GM12873 (cell line): Measurements from ENCODE around the gene PI4K2A.

ENCODE experiments used
- CTCF ChIP-seq: IDR thresholded peaks from 2 replicates; pipeline ENCODE4 v1.5.1; 2012; ENCODE audit warnings: low read depth, mild to moderate bottlenecking, moderate library complexity, low read length, control low read depth; ENCODE audit not compliant: insufficient read depth; ENCODE audit errors: missing control alignments

The PI4K2A gene

GRCh38 chr10:97599272-97599619 is 41.2 kb upstream of the PI4K2A start:
- no peak for TF ChIP-seq CTCF

GRCh38 chr10:97600616-97601015 is 39.9 kb upstream of the PI4K2A start:
- TF ChIP-seq CTCF: no peak

- TF ChIP-seq CTCF: no peak
Measured at GRCh38 chr10:97601268-97602215, 38.9 kb upstream of the PI4K2A start.

GRCh38 chr10:97607095-97607636 is 33.3 kb upstream of the PI4K2A start:
- TF ChIP-seq CTCF: no peak

DNA sequence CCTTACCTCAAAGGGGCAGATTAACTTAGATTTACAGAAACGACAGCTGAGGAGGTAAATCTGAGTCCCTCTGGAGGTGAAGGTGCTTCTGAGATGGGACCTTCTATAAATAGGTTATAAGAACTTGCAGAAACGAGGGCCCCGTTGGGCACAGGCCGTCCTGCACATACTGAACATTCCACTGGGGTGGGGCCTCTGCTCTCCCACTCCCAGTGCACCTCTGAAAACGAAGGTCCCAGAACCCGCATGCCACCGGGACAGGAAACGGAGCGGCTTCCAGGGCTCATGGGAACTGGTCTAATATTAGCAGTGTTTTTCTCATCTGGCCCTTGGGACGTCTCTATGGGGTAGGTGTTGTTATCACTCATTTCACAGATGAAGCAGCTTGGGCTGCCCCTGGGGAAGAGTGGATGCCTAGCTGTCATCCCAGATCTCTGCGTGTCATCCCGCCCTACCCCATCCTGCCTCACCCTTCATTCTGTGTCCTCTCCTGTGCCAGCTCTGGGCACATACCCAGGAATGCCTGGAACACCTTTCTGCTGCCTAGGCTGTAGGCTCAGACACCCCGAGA is 31.4 kb upstream of the PI4K2A start:
- TF ChIP-seq CTCF: no peak

DNA sequence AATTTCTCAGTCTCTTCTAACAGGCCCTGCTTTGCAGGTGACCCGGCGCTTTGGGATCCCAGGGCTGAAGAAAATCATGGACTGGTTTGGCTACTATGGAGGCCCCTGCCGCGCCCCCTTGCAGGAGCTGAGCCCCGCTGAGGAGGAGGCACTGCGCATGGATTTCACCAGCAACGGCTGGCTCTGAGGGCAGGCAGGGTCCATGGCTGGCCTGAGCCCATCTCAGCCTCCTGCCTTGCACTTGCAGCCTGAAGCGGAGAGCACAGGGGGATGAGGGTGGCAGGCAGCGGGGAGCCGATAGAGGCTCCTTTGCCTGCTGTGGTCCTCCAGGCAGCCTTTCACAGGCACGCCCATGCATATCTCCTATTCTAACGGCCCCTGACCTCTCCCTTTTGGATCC is 29.0 kb upstream of the PI4K2A start:
- no peak for TF ChIP-seq CTCF

- TF ChIP-seq CTCF: no peak
Measured at GRCh38 chr10:97612386-97612785, 28.1 kb upstream of the PI4K2A start.
